Prostate gland (tissue), 2 donors: Measurements from ENCODE around the gene HS6ST2.

Experiments
- CTCF ChIP-seq, 4 experiments: fragments of 200-600 bp in 2 of 4; fragments of 450-650 bp in 2 of 4; sonication (generic) in 2 of 4; IDR thresholded peaks; 1 replicate in 3 of 4; 2 replicates in 1 of 4; pipeline ENCODE4 v1.5.1; 2016 to 2019; ENCODE audit warnings: antibody characterized with exemption in 4 of 4, mild to moderate bottlenecking in 2 of 4, moderate library complexity in 2 of 4
- POLR2A ChIP-seq: fragments of 450-650 bp; IDR thresholded peaks from one replicate; pipeline ENCODE4 v1.6.1; 2016; ENCODE audit warnings: antibody characterized with exemption, mild to moderate bottlenecking

- no peak for TF ChIP-seq POLR2A
- TF ChIP-seq CTCF (IDR thresholded peaks at IDR 0.05): no peak
Observed at GRCh38 chrX:132623300-132623699, 335.1 kb downstream of the HS6ST2 start.
